Right lobe of liver (tissue), 6 donors: Measurements from ENCODE around the gene FAF2. TPM values are rescaled to one million over a fixed set of nuclear protein-coding genes. Genes with fewer than 3 reads are reported as not detected.

Source experiments
- ATAC-seq, 4 donors: fragments of 200-7000 bp; cut with Tn5 transposase; one replicate each; pipeline ENCODE4 v1.9.1; 2020; ENCODE audit warnings: mild to moderate bottlenecking in 4 of 4, moderate library complexity in 4 of 4
- DNase-seq, 3 donors: peaks; one replicate each; pipeline ENCODE4 v3.0.0-alpha.2; 2020
- H3K27ac ChIP-seq, 3 donors: fragments of 200-600 bp; one replicate each; pipeline ENCODE4 v1.8.0; 2022
- H3K27me3 ChIP-seq, 2 donors: fragments of 200-600 bp; one replicate each; pipeline ENCODE4 v1.8.0; 2022
- H3K36me3 ChIP-seq, 4 donors: fragments of 200-600 bp; sonication (generic) in 1 of 4; one replicate each; pipeline versions ENCODE4 v1.5.1 to v1.8.0; 2017 to 2022; ENCODE audit warnings: control low read depth in 1 of 4
- H3K4me1 ChIP-seq, 4 donors: fragments of 200-600 bp; sonication (generic) in 1 of 4; one replicate each; pipeline versions ENCODE4 v1.5.1 to v1.8.0; 2017 to 2022; ENCODE audit warnings: control low read depth in 1 of 4
- H3K4me3 ChIP-seq, 3 donors: fragments of 200-600 bp; one replicate each; pipeline ENCODE4 v1.8.0; 2022
- H3K9me3 ChIP-seq, 4 donors: fragments of 200-600 bp; sonication (generic) in 1 of 4; one replicate each; pipeline versions ENCODE4 v1.5.1 to v1.8.0; 2017 to 2022; ENCODE audit warnings: control low read depth in 1 of 4
- POLR2A ChIP-seq: fragments of 450-650 bp; IDR thresholded peaks from one replicate; pipeline ENCODE4 v1.6.1; 2017; ENCODE audit warnings: antibody characterized with exemption, mild to moderate bottlenecking
- WGBS: methylation state at CpG from one replicate; pipeline ENCODE4 v1.1.6; 2018; ENCODE audit warnings: low coverage, low lambda C conversion rate; ENCODE audit not compliant: insufficient coverage; ENCODE audit errors: missing lambda C conversion rate; 5-methylcytosine and 5-hydroxymethylcytosine counted together
- intact Hi-C, 2 donors: fragments of 100-400 bp; cut with DNase I; formaldehyde crosslinking; loops; one replicate each; pipeline versions ENCODE4 v1.11.2 to v1.14.1; 2022
- total RNA-seq, 6 experiments: library from RNA; depleted of rRNA in 2 of 6; stranded (reverse); fragments of >200 nt in 2 of 6; fragmentation: NEBNext Ultra II Directional in 3 of 6; extraction: Animal tissue kit (Norgen Biotek cat#: 25700) in 3 of 6; gene quantifications; one replicate each; pipeline versions ENCODE4 v1.1.0 to v1.2.4, GENCODE V29; 2016 to 2023
- TF ChIP-seq, protein P1 (sequence below), 4 donors: fragments of 200-600 bp in 3 of 4; fragments of 450-650 bp in 1 of 4; IDR thresholded peaks; one replicate each; pipeline versions ENCODE4 v1.5.1 to v1.8.0; 2016 to 2022; ENCODE audit warnings: antibody characterized with exemption in 4 of 4, mild to moderate bottlenecking in 2 of 4
- donor health status: DM: no; HTN: yes; CAD: no.
- donor health status: DM: no; HTN: no; CAD: no.
- donor health status: DM: no; HTN: no; CAD: no.
- donor health status: DM: no; HTN: yes; CAD: no.
- donor health status: DM: no; HTN: yes; CAD: no.

The FAF2 gene
- total RNA-seq, 6 experiments from 2014 or later: 17.5 to 23.3 (median 19.8) TPM

GRCh38 chr5:176521286-176521685 is 73.1 kb downstream of the FAF2 start:
- Histone ChIP-seq H3K36me3 (no peaks in the 10 kb centered on the region), H3K4me1 (no peaks in the 10 kb centered on the region), H3K4me3 (no peak overlapping the region), H3K9me3 (no peaks in the 10 kb centered on the region), H3K27ac (no peak overlapping the region), H3K27me3 (no peaks in the 10 kb centered on the region)
- TF ChIP-seq, protein P1, sequence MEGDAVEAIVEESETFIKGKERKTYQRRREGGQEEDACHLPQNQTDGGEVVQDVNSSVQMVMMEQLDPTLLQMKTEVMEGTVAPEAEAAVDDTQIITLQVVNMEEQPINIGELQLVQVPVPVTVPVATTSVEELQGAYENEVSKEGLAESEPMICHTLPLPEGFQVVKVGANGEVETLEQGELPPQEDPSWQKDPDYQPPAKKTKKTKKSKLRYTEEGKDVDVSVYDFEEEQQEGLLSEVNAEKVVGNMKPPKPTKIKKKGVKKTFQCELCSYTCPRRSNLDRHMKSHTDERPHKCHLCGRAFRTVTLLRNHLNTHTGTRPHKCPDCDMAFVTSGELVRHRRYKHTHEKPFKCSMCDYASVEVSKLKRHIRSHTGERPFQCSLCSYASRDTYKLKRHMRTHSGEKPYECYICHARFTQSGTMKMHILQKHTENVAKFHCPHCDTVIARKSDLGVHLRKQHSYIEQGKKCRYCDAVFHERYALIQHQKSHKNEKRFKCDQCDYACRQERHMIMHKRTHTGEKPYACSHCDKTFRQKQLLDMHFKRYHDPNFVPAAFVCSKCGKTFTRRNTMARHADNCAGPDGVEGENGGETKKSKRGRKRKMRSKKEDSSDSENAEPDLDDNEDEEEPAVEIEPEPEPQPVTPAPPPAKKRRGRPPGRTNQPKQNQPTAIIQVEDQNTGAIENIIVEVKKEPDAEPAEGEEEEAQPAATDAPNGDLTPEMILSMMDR (IDR thresholded peaks at IDR 0.05): no peak
- WGBS: 91% methylated on average over 4 of the region's 7 CpGs
- intact Hi-C loops: no loop called here
- no peak for DNase-seq
- no peak for ATAC-seq

DNA sequence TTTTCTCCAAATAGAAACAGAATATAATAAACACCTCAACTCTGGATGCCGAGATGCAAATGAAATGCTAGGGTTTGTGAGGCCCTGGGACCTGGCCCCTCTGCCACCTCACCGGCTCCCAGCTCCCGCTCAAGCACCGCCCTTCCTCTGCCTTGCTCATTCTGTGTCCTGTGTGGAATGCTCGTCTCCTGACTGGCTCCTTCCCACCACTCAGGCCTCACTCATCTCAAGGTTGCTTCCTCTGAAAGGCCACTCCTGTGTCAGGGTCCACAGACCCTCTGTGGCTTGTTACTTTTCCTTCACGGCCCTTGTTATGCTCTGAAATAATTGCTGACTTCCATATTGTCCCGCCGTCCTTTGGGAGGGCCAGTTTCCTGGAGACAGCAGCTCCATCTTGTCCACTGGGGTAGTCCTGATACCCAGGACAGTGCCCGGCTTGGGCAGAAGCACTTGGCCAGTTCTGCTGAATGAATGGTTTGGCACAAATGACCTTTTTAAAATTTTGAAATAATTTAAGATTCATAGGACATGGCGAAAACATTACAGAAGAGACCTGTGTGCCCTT is 73.6 kb downstream of the FAF2 start:
- no peaks in the 10 kb centered on the region for H3K27me3 ChIP-seq
- ATAC-seq (no peak), DNase-seq (no peak)
- no peak overlapping the region for H3K4me3 ChIP-seq
- no peaks in the 10 kb centered on the region for H3K36me3 ChIP-seq
- H3K4me1 ChIP-seq: no peaks in the 10 kb centered on the region
- no peak for TF ChIP-seq POLR2A
- TF ChIP-seq, protein P1 (IDR thresholded peaks at IDR 0.05): no peak
- WGBS: 85% methylated on average over 7 of the region's 10 CpGs
- H3K27ac ChIP-seq: no peak overlapping the region
- intact Hi-C loops: no loop called here
- H3K9me3 ChIP-seq: no peaks in the 10 kb centered on the region

- no peaks in the 10 kb centered on the region for H3K9me3 ChIP-seq
- 89% methylated on average over 6 of the region's 6 CpGs for WGBS
- H3K4me3 ChIP-seq: no peak overlapping the region
- no peak for ATAC-seq
- no peak for TF ChIP-seq POLR2A
- TF ChIP-seq, protein P1 (IDR thresholded peaks at IDR 0.05): no peak
- no peak for DNase-seq
- intact Hi-C loops: no loop called here
- peaks cover 0 to 12% (median 4%) of the 10 kb centered on the region in 4 donors for H3K36me3 ChIP-seq
- H3K27ac ChIP-seq: no peak overlapping the region
- H3K4me1 ChIP-seq: no peaks in the 10 kb centered on the region
- H3K27me3 ChIP-seq: no peaks in the 10 kb centered on the region
Observed at GRCh38 chr5:176524138-176524537, 76.0 kb downstream of the FAF2 start.

- intact Hi-C loops: no loop called here
- Histone ChIP-seq H3K27me3 (no peaks in the 10 kb centered on the region), H3K36me3 (peaks cover 0 to 18% (median 10%) of the 10 kb centered on the region in 4 donors), H3K4me3 (no peak overlapping the region), H3K4me1 (no peaks in the 10 kb centered on the region), H3K9me3 (no peaks in the 10 kb centered on the region), H3K27ac (no peak overlapping the region)
- DNase-seq (no peak), ATAC-seq (no peak)
- 90% methylated on average over 9 of the region's 15 CpGs for WGBS
- no peak for TF ChIP-seq POLR2A
- TF ChIP-seq, protein P1 (IDR thresholded peaks at IDR 0.05): no peak
Observed at GRCh38 chr5:176524987-176525386, 76.8 kb downstream of the FAF2 start.

GRCh38 chr5:176525677-176526076 is 77.5 kb downstream of the FAF2 start:
- DNase-seq (no peak), ATAC-seq (no peak)
- Histone ChIP-seq H3K4me3 (no peak overlapping the region), H3K9me3 (no peaks in the 10 kb centered on the region), H3K27me3 (no peaks in the 10 kb centered on the region), H3K27ac (no peak overlapping the region), H3K36me3 (peaks cover 0 to 23% (median 10%) of the 10 kb centered on the region in 4 donors), H3K4me1 (no peaks in the 10 kb centered on the region)
- intact Hi-C loops: no loop called here
- no peak for TF ChIP-seq POLR2A
- TF ChIP-seq, protein P1 (IDR thresholded peaks at IDR 0.05): no peak
- WGBS: 94% methylated on average over 7 of the region's 9 CpGs
